AG04449 (cell line): ENCODE results near the gene NCOA7.
"Not testable (repeated sequence)": the region's sequence is repeated elsewhere in the genome, so short reads cannot be mapped to it uniquely, and the experiment has no call there.

Source experiments
- CTCF ChIA-PET: fragments of 350-600 bp; formaldehyde crosslinking; extraction: SDS; loops from one replicate; lab custom pipeline; 2021; ENCODE audit warnings: antibody characterized with exemption; lab: Yijun Ruan, JAX
- POLR2A ChIA-PET: fragments of 400-600, 350-600 bp; formaldehyde crosslinking; extraction: SDS; loops from one replicate; lab custom pipeline; 2020; ENCODE audit warnings: antibody characterized with exemption, inconsistent platforms; lab: Yijun Ruan, JAX
- DNase-seq: peaks from one replicate; pipeline ENCODE4 v3.0.0-alpha.2; 2010; ENCODE audit warnings: low read depth, low spot score
- H3K4me3 ChIP-seq: 2 replicates; pipeline ENCODE4 v1.5.1; 2011; ENCODE audit warnings: low read depth, mild to moderate bottlenecking, control low read depth, low read length
- TF ChIP-seq, protein P1 (sequence below): IDR thresholded peaks from one replicate; pipeline ENCODE4 v1.5.1; 2011; ENCODE audit warnings: mild to moderate bottlenecking, moderate library complexity, low read length, control low read depth, inconsistent platforms; ENCODE audit not compliant: insufficient read depth; ENCODE audit errors: missing control alignments

Gene NCOA7

DNA sequence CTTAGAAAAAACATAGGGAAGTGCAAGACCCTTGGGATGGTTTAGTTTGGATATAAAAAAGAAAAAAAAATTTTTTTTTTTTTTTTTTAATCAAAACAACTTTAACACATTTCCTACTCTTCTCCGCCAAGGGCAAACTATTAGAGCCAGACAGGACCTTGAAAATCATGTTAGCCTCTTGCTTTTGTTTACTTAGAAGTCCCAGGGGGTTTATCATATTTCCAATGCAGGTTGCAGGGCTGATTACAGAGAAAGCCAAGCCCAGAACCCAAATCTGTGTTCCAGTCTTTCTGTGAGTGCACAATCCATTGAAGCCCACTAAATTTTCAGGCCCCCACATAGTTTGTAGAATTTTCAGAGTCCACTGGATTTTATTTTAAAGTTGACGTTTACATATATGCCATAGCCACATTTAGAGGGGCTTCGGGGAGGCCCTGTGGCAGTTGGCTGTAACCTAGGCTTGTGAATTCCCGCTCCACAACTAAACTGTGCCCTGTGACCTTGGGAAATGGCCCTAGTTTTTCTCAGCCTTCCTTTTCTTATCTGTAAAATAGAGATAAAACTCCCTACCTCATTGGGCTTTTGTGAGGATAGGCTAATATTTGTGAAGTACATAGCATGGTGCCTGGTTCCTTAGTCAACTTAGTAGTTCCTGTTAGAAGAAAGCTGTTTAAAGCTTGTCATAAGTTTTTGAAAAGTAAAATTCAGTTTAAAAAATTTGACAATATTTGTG lies 55.7 kb downstream of the NCOA7 start:
- no peak for DNase-seq
- ChIA-PET CTCF (interaction anchor here (1.9 to 2.2 kb wide), 2 partner anchors 12 to 110 kb away, joined by 8 read pairs; partner anchors contain the start of gene HINT3), POLR2A (no interaction called here)
- TF ChIP-seq, protein P1, sequence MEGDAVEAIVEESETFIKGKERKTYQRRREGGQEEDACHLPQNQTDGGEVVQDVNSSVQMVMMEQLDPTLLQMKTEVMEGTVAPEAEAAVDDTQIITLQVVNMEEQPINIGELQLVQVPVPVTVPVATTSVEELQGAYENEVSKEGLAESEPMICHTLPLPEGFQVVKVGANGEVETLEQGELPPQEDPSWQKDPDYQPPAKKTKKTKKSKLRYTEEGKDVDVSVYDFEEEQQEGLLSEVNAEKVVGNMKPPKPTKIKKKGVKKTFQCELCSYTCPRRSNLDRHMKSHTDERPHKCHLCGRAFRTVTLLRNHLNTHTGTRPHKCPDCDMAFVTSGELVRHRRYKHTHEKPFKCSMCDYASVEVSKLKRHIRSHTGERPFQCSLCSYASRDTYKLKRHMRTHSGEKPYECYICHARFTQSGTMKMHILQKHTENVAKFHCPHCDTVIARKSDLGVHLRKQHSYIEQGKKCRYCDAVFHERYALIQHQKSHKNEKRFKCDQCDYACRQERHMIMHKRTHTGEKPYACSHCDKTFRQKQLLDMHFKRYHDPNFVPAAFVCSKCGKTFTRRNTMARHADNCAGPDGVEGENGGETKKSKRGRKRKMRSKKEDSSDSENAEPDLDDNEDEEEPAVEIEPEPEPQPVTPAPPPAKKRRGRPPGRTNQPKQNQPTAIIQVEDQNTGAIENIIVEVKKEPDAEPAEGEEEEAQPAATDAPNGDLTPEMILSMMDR: no peak
- H3K4me3 ChIP-seq: no peak overlapping the region

DNA sequence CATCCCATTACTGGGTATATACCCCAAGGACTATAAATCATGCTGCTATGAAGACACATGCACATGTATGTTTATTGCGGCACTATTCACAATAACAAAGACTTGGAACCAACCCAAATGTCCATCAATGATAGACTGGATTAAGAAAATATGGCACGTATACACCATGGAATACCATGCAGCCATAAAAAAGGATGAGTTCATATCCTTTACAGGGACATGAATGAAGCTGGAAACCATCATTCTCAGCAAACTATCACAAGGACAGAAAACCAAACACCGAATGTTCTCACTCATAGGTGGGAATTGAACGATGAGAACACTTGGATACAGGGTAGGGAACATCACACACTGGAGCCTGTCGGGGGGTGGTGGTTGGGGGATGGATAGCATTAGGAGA lies 57.5 kb downstream of the NCOA7 start:
- CTCF ChIA-PET: interaction anchor here (1.0 to 1.9 kb wide), 2 partner anchors 9 to 10 kb away, joined by 5 to 8 read pairs; no protein-coding TSS in a partner anchor
- POLR2A ChIA-PET, H3K4me3 ChIP-seq, DNase-seq: not testable (repeated sequence)

DNA sequence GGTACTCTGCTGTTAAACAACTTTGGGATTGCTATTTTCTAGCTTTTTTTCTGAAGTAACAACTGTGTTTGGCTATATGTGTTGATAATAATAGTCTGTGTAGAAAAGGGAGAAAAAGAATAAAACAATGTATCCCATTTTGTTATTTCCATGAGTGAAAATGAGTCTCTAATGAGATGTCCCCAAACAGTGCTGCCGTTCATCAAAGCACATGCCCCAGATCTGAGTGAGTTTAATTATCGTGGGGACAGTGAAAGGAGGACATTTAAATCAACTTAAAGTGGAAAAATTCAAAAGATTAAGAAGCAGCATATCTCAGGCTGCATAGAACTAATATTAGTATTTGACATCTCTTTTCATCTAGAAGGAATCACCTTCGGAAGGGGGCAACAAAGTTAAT lies 59.6 kb downstream of the NCOA7 start:
- ChIA-PET POLR2A (no interaction called here), CTCF (interaction anchor here (0.9 to 1.5 kb wide), 4 partner anchors 18 to 124 kb away, joined by 3 to 4 read pairs (median 4); no protein-coding TSS in a partner anchor)
- H3K4me3 ChIP-seq: no peak overlapping the region
- DNase-seq: no peak
- TF ChIP-seq, protein P1: no peak

DNA sequence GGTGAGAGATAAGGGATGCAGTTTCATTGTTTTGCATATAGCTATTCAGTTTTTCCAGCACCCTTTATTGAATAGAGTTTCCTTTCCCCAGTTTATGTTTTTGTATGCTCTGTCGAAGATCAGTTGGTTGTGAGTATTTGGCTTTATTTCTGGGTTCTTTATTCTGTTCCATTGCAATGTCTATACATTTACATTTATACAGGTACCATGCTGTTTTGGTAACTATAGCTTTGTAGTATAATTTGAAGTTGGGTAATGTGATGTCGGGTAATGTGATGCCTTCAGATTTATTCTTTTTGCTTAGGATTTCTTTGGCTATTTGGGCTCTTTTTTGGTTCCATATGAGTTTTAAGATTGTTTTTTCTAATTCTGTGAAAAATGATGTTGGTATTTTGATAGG lies 61.8 kb downstream of the NCOA7 start:
- ChIA-PET CTCF (interaction anchor here (1.0 to 1.8 kb wide), 5 partner anchors 15 to 121 kb away, joined by 3 to 5 read pairs (median 4); no protein-coding TSS in a partner anchor), POLR2A (no interaction called here)
- TF ChIP-seq, protein P1: no peak

DNA sequence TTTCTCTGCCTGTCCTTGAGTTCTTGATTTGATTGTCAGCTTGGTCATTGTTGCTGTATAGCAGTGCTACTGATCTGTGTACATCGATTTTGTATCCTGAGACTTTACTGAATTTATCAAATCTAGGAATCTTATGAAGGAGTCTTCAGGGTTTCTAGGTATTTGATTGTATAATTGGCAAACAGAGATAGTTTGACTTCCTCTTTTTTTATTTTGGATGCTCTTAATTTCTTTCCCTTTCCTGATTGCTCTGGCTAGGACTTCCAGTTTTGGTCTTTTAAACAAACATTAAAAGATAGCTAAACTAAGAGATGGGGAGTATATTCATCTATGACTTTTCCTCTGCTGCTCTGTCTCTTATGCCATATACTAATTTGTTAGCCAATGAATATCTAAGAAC lies 62.4 kb downstream of the NCOA7 start:
- POLR2A ChIA-PET: no interaction called here
- H3K4me3 ChIP-seq: no peak overlapping the region
- CTCF ChIA-PET: interaction anchor here (1.0 to 1.8 kb wide), 6 partner anchors 14 to 121 kb away, joined by 3 to 6 read pairs (median 4); no protein-coding TSS in a partner anchor
- no peak for DNase-seq
- TF ChIP-seq, protein P1: no peak

More for the DNA sequence above, 61.8 kb downstream of the NCOA7 start:
- no peak overlapping the region for H3K4me3 ChIP-seq
- DNase-seq: no peak

DNA sequence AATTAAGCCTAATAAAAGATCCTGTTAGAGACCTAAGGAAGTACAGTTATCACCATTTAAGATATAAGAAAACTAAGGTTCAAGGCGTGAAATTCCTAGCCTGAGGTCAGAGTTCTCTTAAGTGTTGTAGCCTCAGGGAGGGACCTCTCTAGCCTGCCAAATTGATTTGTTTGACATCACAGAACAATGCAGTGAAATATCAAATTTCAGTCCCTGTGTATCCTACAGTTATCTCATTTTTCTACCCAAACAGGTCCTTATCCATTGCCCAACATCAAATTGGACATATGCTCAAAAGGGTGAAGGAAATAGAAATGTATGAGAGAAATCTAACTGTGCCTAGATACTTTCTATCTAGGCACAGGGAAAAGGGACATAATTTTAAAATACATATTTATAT lies 63.0 kb downstream of the NCOA7 start:
- ChIA-PET CTCF (interaction anchor here (1.1 to 1.8 kb wide), 4 partner anchors 14 to 120 kb away, joined by 3 to 6 read pairs (median 4); no protein-coding TSS in a partner anchor), POLR2A (no interaction called here)
- no peak overlapping the region for H3K4me3 ChIP-seq
- TF ChIP-seq, protein P1: no peak
- no peak for DNase-seq
